GM12874 (cell line): ENCODE data around the gene GBP3.

Experiments
- CTCF ChIP-seq: IDR thresholded peaks from 2 replicates; pipeline ENCODE4 v1.5.1; 2011; ENCODE audit warnings: low read depth, mild to moderate bottlenecking, control low read depth, low read length, moderate library complexity; ENCODE audit not compliant: insufficient read depth

The GBP3 gene

DNA sequence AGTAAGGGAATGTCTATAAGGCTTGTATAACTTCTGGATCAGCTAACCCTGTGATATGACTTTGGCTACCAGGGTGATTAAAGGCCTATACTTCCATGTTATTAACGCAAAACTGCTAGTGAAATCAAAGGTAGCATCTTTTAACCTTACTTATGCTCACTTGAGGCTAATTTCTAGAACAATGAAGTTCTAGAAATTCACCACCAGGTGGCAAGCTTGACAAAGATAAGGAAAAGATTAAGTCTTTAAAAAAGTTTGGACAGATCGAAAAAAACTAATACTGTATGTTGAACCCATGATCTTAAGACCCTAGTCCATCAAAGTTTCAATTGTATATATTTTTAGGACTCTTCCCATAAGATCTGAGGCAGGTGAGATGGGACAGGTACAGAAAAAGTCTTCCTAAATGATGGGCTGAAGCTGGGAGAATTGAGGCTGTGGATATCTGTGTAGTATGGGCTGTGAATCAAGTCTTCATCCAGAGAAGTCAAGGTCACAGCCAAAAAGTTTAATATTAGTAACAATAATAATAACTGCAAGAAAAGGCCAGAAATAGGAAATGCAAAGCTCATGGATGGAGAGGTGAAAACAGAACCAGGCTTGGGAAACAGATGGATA, 49.0 kb downstream of the GBP3 start:
- TF ChIP-seq CTCF: 0 out of 2 replicates have a peak, but pooled peaks have one; percentile 35

- TF ChIP-seq CTCF: no peak
Measured at GRCh38 chr1:88961647-88962275, 60.9 kb downstream of the GBP3 start.

- no peak for TF ChIP-seq CTCF
Measured at GRCh38 chr1:88961081-88961480, 61.6 kb downstream of the GBP3 start.
